GM12874 (cell line): Measurements from ENCODE around the gene PC.

Source experiments
- TF ChIP-seq, protein P1 (sequence below): IDR thresholded peaks from 2 replicates; pipeline ENCODE4 v1.5.1; 2011; ENCODE audit warnings: low read depth, mild to moderate bottlenecking, control low read depth, low read length, moderate library complexity; ENCODE audit not compliant: insufficient read depth

The PC gene

GRCh38 chr11:66936311-66936711 is 21.9 kb downstream of the PC start:
- TF ChIP-seq, protein P1, sequence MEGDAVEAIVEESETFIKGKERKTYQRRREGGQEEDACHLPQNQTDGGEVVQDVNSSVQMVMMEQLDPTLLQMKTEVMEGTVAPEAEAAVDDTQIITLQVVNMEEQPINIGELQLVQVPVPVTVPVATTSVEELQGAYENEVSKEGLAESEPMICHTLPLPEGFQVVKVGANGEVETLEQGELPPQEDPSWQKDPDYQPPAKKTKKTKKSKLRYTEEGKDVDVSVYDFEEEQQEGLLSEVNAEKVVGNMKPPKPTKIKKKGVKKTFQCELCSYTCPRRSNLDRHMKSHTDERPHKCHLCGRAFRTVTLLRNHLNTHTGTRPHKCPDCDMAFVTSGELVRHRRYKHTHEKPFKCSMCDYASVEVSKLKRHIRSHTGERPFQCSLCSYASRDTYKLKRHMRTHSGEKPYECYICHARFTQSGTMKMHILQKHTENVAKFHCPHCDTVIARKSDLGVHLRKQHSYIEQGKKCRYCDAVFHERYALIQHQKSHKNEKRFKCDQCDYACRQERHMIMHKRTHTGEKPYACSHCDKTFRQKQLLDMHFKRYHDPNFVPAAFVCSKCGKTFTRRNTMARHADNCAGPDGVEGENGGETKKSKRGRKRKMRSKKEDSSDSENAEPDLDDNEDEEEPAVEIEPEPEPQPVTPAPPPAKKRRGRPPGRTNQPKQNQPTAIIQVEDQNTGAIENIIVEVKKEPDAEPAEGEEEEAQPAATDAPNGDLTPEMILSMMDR: no peak

GRCh38 chr11:66934950-66935779 is 23.0 kb downstream of the PC start:
- TF ChIP-seq, protein P1: no peak

DNA sequence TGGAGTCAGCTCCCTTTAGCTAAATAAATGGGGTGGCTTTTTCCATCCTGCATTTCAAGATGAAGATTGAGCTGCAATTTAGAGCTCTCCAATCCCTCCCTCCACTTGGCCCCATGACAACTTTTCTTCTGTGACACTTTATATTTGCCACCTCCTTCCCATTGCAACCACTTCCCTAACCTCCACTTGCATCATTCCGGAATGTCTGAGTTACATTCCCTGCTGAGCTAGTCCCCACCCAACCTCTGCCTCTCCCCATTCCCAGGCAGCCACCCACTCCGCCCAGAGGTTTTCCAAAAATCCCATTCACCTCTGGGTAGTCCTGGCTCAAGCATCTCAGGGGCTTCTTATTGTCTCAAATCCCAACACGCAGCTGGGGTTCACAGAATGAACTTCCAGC is 24.7 kb downstream of the PC start:
- TF ChIP-seq, protein P1: no peak

DNA sequence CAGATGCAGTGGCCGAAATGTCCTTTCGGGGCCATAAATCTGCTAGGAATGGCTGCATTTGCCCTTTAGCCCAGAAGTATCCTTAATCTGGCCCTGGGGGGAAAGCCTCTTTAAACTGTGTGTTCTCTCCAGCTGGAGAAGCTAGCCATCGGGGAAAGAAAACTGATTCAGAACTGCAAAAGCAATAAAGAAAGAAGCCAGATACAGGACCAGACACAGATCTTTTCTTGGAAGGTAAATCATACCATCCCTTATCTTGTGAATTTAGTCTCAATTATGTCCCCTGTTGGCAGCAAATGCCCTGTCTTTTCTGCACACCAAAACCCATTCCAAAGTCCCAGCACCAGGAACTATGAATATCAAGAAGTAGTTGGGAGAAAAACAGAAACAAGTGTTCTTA is 25.6 kb downstream of the PC start:
- TF ChIP-seq, protein P1: no peak

DNA sequence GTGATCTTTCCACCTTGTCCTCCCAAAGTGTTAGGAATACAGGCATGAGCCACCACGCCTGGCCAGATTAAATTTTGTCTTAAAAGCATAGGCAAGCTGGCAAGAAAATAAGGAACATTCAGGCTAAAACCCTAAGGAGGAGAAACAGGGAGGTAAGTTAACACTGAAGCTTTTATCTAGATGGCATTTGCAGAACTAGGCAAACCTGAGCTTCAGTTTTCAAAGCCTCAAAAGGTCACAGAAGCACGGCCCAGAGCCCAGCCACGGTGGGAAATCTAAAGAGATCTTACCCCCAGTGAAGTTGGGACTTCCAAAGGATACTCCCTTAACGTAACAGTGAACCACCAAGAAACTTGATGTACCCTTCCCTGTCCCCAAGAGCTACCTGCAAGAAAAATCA is 28.4 kb downstream of the PC start:
- TF ChIP-seq, protein P1: no peak

GRCh38 chr11:66924272-66924671 is 33.9 kb downstream of the PC start:
- TF ChIP-seq, protein P1: no peak

DNA sequence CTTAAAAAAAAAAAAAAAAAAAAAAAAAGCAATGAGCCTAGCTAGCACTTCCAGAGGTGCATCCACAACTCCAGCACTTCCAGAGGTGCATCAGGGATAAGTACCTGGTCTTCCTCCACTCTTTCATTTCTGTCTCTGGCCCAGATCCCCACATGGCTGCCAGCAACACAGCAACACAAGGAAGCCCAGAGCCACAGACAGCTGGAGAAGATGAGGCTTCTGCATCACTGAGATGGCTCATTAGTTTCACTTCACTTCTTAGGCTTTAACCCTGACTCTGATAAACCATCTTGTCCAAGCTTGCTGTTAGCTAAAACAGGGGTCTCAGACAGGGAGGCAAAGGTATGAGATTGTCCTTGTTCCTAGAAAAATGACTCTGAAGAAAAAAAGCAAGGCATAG is 35.6 kb downstream of the PC start:
- TF ChIP-seq, protein P1: no peak
